ENCODE results near the gene TOM1L2.
"Not testable (repeated sequence)": the region's sequence is repeated elsewhere in the genome, so short reads cannot be mapped to it uniquely, and the experiment has no call there.

The TOM1L2 gene
- total RNA-seq: 22.6 to 49.8 (median 44.1) reads per million in 4 experiments

GRCh38 chr17:17972126-17972951 lies at the start of gene TOM1L2, which contains the start of gene DRC3:
TOM1L2 (minus strand) TSS chr17:17972400; CDS start chr17:17972313, 87 bp downstream.
DRC3 (plus strand) TSS chr17:17972862; CDS start chr17:17977599, 4,737 bp downstream.
- DNase-seq: peak; percentile 100

GRCh38 chr17:18021372-18021771 lies 49.2 kb upstream of the TOM1L2 start:
- no peak for DNase-seq

- no peak for DNase-seq
These were observed 48.8 kb upstream of the TOM1L2 start for GRCh38 chr17:18020971-18021370.

DNA sequence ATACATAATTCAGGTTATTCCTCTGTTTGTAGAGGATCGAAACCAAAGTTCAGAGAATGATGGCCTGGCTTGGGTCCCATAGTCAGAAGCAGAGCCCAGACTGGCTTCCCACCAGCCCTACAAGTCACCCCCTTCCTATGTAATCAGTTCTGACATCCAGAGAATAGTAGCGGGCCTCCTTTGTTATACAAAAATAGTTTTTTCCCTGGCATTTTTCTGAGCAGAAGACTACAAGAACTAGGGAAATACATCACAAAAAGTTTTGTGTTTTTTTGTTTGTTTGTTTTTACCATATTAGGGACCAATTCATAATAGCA lies 47.6 kb upstream of the TOM1L2 start:
- DNase-seq: no peak

DNA sequence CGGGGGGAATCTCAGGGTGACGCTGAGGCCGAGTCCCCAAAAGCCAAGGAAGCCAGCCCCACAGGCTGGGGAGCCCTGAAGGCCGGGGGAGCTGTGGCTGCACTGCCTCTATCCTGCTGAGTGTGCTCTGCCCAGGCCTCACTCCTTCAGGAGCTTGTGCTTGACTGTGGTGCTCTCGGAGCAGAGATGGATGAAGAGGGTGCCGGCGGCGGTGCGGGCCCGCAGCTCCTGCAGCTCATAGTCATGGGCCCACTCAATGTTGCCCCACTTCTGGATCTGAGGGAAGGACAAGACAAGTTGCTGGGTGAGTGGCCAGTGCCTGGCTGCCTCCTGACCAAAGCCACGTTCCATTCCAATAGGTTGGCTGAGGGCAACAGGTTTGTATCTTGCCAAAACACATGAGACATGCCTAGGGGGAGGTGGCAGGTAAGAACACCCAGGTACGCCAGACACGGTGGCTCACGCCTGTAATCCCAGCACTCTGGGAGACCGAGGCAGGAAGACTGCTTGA lies 46.3 kb upstream of the TOM1L2 start:
- no peak for DNase-seq

- DNase-seq: no peak
These were observed 45.8 kb upstream of the TOM1L2 start for GRCh38 chr17:18017958-18018357.

DNA sequence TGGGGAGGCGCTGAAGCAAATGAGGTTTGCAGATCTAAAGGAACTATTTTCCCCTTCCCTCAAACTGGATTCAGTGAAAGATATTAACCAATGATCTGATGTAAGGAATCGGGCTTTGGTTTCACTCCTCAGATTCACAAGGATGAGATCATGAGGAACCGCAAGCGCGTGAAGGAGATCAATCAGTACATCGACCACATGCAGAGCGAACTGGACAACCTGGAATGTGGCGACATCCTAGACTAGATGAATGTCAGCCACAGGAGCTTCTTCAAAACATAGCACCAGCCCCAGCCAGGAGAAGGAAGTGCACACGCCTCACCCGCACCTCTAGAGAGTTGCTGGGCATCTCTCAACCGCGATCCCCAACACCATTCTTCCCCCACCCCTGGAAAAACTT lies 44.2 kb upstream of the TOM1L2 start:
- DNase-seq: no peak

DNA sequence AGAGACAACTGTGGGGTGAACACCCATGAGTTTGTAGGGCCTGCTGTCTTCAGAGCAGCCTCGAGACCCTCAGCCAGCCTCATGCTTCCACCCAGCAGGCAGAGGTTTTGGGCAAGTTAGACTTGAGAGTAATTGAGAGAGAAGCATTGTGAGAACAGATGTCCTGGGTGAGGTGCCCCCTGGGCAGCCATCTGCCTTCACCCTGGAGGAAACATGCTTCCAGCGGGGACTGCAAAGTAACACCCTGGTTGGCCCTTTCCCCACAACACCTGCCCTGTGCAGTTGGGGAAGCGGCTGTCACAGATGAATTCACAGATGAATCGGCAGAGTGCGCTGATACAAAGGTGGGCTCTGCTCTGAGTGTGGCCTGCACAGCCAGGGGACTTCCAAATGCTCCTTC lies 43.4 kb upstream of the TOM1L2 start:
- DNase-seq: no peak

- no peak for DNase-seq
These were observed 41.8 kb upstream of the TOM1L2 start for GRCh38 chr17:18014006-18014405.

GRCh38 chr17:18011286-18011685 lies 39.1 kb upstream of the TOM1L2 start:
- DNase-seq: no peak

DNA sequence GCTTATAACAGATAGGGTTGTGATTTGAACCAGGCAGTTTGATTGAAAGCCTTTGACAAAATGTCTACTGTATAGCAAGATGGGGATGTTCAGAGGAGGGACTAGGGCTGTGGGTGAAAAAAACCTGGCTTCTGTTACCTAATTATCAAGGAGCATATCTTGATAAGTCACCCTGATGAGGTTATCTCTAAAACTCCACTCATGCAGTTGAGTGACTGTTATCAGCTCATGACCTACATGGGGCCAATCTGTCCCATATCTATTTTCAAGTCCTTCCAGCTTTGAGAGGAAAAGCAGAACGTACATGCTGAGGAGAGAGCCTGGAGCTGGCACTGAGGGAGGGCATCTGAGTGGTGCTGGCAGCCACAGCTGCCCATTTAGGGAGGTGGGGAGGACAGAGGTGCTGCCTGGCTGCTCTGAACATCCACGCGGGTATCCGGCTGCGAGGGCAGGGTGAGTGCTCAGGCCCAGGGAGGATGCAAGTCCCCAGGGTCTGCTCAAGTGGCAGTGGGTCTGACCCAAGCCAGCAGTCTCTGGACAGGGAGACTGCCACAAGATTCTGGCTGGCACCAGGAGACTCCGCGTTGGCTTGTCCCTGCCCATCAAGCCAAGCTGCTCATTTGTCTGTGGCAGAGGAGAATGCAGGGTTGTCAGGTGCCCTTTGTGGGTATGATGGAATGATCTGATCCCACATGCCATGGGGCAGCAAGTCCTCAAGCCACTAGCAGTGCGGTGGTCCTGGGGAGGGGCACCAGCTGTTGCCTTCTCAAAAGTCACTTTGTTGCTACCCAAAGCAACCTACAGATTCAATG lies 37.6 kb upstream of the TOM1L2 start:
- no peak for DNase-seq

GRCh38 chr17:18008496-18009268 lies 36.5 kb upstream of the TOM1L2 start:
- DNase-seq: no peak

- DNase-seq: no peak
These were observed 34.5 kb upstream of the TOM1L2 start for GRCh38 chr17:18006495-18007239.

DNA sequence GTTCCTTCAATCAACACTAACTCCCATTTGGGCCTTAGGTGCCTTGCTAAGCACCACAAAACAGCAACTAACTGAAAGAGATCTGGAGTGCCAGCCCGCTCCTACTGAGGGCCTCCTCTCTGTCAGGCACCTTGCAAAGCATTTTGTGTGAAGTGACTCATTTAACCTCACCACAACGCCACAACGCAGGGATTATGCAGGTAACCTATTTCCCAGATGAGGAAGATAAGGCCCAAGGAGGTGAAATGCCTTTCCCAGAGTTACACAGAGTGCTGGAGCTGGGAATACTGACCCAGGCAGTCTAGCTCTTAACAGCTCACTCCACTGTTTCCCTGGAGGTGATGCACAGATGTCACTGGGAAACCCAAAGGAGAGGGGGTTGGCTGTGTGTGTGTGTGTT lies 33.3 kb upstream of the TOM1L2 start:
- DNase-seq: no peak

GRCh38 chr17:18004884-18005305 lies 32.7 kb upstream of the TOM1L2 start:
- no peak for DNase-seq

DNA sequence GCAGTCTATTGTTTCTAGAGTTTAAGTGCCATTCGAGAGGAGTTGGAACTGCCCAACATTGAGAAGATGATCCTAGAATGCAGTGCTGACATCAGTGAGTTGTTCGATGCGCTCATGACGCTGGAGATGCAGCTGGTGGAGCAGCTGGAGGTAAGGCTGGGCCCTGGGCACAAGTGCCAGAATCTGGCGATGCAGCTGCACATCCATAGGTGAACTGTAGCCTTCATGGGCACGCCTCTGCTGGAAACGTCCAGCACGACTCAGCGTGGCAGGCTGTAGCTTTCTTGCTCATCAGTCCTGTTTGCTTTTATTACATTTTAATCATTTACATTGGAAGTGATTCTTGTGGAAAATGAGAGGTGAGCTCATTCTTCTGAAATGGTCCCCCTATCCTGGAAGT lies 32.1 kb upstream of the TOM1L2 start:
- DNase-seq: no peak

GRCh38 chr17:18002171-18002570 lies 30.0 kb upstream of the TOM1L2 start:
- DNase-seq: no peak

GRCh38 chr17:18000030-18000408 lies 27.8 kb upstream of the TOM1L2 start:
- DNase-seq: no peak

- DNase-seq: no peak
These were observed 27.3 kb upstream of the TOM1L2 start for GRCh38 chr17:17999364-18000029.

- no peak for DNase-seq
These were observed 26.7 kb upstream of the TOM1L2 start for GRCh38 chr17:17998934-17999333.

DNA sequence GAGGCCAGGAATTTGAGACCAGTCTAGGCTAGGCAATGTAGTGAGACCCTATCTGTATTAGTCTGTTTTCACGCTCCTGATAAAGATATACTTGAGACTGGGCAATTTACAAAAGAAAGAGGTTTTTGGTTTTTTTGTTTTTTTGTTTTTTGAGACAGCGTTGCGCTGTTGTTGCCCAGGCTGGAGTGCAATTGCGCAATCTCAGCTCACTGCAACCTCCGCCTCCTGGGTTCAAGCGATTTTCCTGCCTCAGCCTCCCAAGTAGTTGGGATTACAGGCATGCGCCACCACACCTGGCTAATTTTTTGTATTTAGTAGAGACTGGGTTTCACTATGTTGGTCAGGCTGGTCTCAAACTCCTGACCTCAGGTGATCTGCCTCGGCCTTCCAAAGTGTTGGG lies 23.7 kb upstream of the TOM1L2 start:
- not testable (repeated sequence) for DNase-seq
